Epithelial cell of esophagus (primary cell): ENCODE results near the gene PIK3C3.
"Not testable (repeated sequence)": the region's sequence is repeated elsewhere in the genome, so short reads cannot be mapped to it uniquely, and the experiment has no call there.

Source experiments
- DNase-seq: peaks from one replicate; pipeline ENCODE4 v3.0.0; 2010; ENCODE audit warnings: low read depth
- H3K4me3 ChIP-seq: 2 replicates; pipeline ENCODE4 v1.5.1; 2011; ENCODE audit warnings: mild to moderate bottlenecking, low read length, control low read depth
- TF ChIP-seq, protein P1 (sequence below): IDR thresholded peaks from 2 replicates; pipeline ENCODE4 v1.5.1; 2011; ENCODE audit warnings: low read depth, mild to moderate bottlenecking, low read length, control low read depth, inconsistent platforms; ENCODE audit not compliant: insufficient read depth; ENCODE audit errors: missing control alignments

Gene PIK3C3

DNA sequence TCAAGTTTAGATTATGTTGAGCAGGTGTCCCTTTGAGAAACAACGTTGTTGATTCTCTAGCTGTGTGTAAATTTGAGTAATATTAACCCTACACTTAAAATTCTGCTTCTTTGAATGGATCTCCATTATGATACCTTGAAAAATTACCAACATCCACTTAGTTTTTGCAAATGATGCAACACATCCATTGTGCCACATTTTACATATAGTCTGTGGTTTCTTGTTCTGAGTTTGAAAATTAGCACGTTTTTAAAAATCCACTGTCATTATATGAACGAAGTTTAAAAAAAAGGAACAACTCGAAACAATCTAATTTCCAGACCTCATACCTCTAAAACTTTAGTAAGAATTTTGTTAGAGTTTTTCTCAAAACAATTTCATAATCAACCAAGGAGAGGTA, 37.7 kb downstream of the PIK3C3 start:
- H3K4me3 ChIP-seq = no peak overlapping the region
- no peak for DNase-seq
- TF ChIP-seq, protein P1, sequence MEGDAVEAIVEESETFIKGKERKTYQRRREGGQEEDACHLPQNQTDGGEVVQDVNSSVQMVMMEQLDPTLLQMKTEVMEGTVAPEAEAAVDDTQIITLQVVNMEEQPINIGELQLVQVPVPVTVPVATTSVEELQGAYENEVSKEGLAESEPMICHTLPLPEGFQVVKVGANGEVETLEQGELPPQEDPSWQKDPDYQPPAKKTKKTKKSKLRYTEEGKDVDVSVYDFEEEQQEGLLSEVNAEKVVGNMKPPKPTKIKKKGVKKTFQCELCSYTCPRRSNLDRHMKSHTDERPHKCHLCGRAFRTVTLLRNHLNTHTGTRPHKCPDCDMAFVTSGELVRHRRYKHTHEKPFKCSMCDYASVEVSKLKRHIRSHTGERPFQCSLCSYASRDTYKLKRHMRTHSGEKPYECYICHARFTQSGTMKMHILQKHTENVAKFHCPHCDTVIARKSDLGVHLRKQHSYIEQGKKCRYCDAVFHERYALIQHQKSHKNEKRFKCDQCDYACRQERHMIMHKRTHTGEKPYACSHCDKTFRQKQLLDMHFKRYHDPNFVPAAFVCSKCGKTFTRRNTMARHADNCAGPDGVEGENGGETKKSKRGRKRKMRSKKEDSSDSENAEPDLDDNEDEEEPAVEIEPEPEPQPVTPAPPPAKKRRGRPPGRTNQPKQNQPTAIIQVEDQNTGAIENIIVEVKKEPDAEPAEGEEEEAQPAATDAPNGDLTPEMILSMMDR = no peak

DNA sequence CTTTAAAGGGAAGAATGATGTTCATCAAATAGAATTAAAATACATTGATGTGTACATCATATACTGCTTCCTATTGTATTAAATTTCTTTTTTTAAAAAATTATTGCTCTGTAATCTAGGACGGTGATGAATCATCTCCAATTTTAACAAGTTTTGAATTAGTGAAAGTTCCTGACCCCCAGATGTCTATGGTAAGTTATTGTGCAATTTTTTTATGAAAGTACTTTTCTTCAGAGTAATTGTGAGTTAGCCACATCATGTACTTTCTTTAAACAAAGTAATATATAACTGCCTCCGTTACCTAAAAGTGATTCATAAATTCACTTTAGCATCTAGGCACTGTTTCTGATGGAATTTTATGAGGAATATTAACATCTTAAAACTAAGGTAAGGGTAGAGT, 38.1 kb downstream of the PIK3C3 start:
- no peak overlapping the region for H3K4me3 ChIP-seq
- TF ChIP-seq, protein P1 = no peak
- DNase-seq = no peak

DNA sequence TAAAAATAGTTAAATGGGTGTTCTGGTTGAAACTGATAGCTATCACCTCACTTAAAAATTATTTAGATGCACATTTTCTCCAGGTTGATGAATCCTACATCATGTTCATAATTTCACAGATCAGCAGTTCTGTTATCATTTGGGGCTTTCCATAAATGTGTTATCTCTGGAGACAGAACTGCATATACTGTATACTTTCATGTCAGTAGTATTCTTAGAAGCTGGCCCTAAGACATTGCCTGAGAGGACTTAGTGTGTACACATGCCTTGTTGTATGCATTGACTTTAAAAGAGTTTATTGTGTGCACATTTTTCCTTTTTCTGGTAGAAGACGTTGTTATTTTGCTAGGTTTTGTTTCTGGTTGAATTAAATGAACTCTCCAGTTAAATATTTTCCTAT, 41.0 kb downstream of the PIK3C3 start:
- TF ChIP-seq, protein P1 = no peak
- H3K4me3 ChIP-seq = no peak overlapping the region
- DNase-seq = no peak

DNA sequence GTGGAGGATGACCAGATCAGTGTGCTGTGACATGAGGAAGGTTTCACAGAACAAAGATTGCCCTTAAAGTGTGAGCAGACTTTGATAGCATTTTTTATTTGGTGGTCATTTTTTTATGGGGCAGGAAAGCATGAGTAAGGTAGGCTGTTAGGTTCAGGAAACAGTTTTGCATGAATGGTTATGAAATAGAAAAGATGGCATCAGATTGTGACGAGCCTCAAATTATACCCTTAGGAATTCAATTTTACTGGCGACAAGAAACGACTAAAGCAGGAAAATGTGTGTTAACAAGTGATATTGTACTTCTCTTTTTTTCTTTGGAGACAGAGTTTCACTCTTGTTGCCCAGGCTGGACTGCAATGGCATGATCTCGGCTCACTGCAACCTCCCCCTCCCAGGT, 44.7 kb downstream of the PIK3C3 start:
- DNase-seq = no peak
- H3K4me3 ChIP-seq = no peak overlapping the region
- TF ChIP-seq, protein P1 = no peak

DNA sequence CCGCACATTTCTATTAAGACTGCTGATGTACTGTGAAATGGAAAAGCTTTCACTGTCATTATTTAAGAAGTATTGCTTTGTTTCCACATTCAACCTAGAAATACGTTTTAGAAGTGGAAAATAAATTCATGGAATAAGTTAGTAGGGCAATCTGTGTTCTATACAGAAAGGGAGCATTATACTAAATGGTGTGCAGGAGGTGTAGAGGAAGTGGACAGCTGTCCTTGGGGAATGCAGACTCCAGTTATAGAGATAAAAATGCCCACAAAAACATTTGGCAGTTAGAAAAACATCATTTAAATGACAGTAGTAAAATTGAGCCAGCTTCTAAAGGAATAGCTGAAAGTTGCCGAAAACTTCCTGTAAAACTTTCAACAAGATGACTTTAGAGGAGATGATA, 46.8 kb downstream of the PIK3C3 start:
- no peak for DNase-seq
- TF ChIP-seq, protein P1 = no peak

DNA sequence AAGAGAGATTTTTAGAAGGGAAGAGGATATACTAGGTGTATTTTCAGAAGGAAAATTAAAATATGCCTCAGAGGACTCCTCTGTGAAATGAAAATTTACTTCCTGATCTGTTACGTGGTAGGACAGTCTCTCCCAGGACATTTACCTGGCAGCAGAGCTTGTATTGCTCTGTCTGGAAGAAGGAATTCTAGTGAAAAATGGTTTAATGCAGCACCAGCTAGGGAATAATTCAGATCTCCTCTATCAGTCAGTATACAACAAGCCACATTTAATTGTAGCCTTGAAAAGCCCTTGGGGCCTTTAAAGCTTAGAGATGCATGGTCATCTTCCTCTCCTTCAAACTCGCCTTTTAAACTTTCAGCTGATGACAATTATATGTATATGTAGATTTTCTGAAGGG, 49.6 kb downstream of the PIK3C3 start:
- no peak overlapping the region for H3K4me3 ChIP-seq
- no peak for DNase-seq
- TF ChIP-seq, protein P1 = no peak

More for the DNA sequence above, 46.8 kb downstream of the PIK3C3 start:
- no peak overlapping the region for H3K4me3 ChIP-seq

DNA sequence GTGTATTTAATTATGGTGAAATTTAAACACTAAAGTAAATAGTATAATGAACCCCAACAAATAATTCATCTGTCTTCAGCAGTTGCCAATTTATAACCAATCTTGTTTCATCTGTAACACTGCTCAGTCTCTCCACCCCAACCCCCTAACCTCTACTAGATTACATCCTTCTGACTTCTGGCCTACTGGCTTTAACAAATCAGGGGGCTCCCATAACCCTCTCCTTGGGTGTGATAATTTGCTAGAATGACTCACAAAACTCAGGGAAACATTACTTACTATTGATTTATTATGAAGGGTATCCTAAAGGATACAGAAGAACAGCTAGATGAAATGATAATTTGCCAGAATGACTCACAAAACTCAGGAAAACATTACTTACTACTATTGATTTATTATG, 50.7 kb downstream of the PIK3C3 start:
- TF ChIP-seq, protein P1 = no peak
- DNase-seq = no peak
- no peak overlapping the region for H3K4me3 ChIP-seq

DNA sequence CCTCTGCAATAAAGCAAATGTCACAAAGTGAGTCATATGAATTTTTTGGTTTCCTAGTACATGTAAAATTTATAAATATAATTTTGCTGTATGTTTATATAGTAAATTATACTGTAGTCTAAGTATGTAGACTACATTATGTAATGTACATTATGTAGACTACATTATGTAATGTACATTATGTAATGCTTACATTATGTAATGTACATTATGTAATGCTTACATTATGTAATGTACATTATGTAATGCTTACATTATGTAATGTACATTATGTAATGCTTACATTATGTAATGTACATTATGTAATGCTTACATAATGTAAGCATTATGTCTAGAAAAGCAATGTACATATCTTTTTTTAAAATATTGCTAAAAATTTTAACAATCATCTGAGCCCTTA, 54.4 kb downstream of the PIK3C3 start:
- H3K4me3 ChIP-seq = not testable (repeated sequence)
- DNase-seq = peak; percentile 2
